Measurements from ENCODE around the gene PDIA3. TPM values are rescaled to one million over a fixed set of nuclear protein-coding genes. Genes with fewer than 3 reads are reported as not detected.
"Not testable (repeated sequence)": the region's sequence is repeated elsewhere in the genome, so short reads cannot be mapped to it uniquely, and the experiment has no call there.

The PDIA3 gene
- 47.5 TPM for total RNA-seq

GRCh38 chr15:43746245-43746902 lies at the start of gene PDIA3:
Gene PDIA3 (plus strand): TSS chr15:43746438. CDS start chr15:43746540, 102 bp downstream.
- not testable (repeated sequence) for H3K4me1 ChIP-seq (ENCODE audit: control insufficient read depth in 3 of 3, insufficient read depth in 3 of 3, low read length in 3 of 3)

GRCh38 chr15:43702174-43702573 lies 44.1 kb upstream of the PDIA3 start:
- Histone ChIP-seq H3K36me3 (ENCODE audit: control insufficient read depth in 3 of 3, insufficient read depth in 3 of 3, low read length in 3 of 3) (no peaks in the 10 kb centered on the region), H3K9ac (ENCODE audit: low read depth in 1 of 3, low read length in 3 of 3) (no peak overlapping the region), H3K9me3 (ENCODE audit: control insufficient read depth in 3 of 3, low read length in 3 of 3) (no peaks in the 10 kb centered on the region), H3K4me3 (ENCODE audit: low read length in 3 of 3) (no peak overlapping the region), H3K4me1 (ENCODE audit: control insufficient read depth in 3 of 3, insufficient read depth in 3 of 3, low read length in 3 of 3) (no peaks in the 10 kb centered on the region), H3K27me3 (ENCODE audit: control insufficient read depth in 3 of 3, insufficient read depth in 3 of 3, low read length in 3 of 3) (peaks cover 3 to 5% (median 4%) of the 10 kb centered on the region in 3 donors), H3K27ac (ENCODE audit: low read depth, low read length) (no peak overlapping the region)

More at GRCh38 chr15:43746245-43746902, at the start of gene PDIA3:
- H3K36me3 ChIP-seq (ENCODE audit: control insufficient read depth in 3 of 3, insufficient read depth in 3 of 3, low read length in 3 of 3); H3K9me3 ChIP-seq (ENCODE audit: control insufficient read depth in 3 of 3, low read length in 3 of 3); H3K27me3 ChIP-seq (ENCODE audit: control insufficient read depth in 3 of 3, insufficient read depth in 3 of 3, low read length in 3 of 3): not testable (repeated sequence)
- Histone ChIP-seq H3K4me3 (ENCODE audit: low read length in 3 of 3) (peak within 1 kb of the TSS; percentile 78 to 83 (median 81)), H3K9ac (ENCODE audit: low read depth in 1 of 3, low read length in 3 of 3) (peak within 1 kb of the TSS; percentile 75 to 86 (median 81)), H3K27ac (ENCODE audit: low read depth, low read length) (peak within 1 kb of the TSS; percentile 88)

GRCh38 chr15:43702701-43703424 lies 43.4 kb upstream of the PDIA3 start:
- Histone ChIP-seq H3K4me1 (ENCODE audit: control insufficient read depth in 3 of 3, insufficient read depth in 3 of 3, low read length in 3 of 3) (no peaks in the 10 kb centered on the region), H3K4me3 (ENCODE audit: low read length in 3 of 3) (no peak overlapping the region), H3K27me3 (ENCODE audit: control insufficient read depth in 3 of 3, insufficient read depth in 3 of 3, low read length in 3 of 3) (peaks cover 0 to 5% (median 4%) of the 10 kb centered on the region in 3 donors), H3K27ac (ENCODE audit: low read depth, low read length) (no peak overlapping the region), H3K9me3 (ENCODE audit: control insufficient read depth in 3 of 3, low read length in 3 of 3) (no peaks in the 10 kb centered on the region), H3K36me3 (ENCODE audit: control insufficient read depth in 3 of 3, insufficient read depth in 3 of 3, low read length in 3 of 3) (no peaks in the 10 kb centered on the region), H3K9ac (ENCODE audit: low read depth in 1 of 3, low read length in 3 of 3) (no peak overlapping the region)

- not testable (repeated sequence) for H3K4me3 ChIP-seq (ENCODE audit: low read length in 3 of 3); H3K27me3 ChIP-seq (ENCODE audit: control insufficient read depth in 3 of 3, insufficient read depth in 3 of 3, low read length in 3 of 3); H3K4me1 ChIP-seq (ENCODE audit: control insufficient read depth in 3 of 3, insufficient read depth in 3 of 3, low read length in 3 of 3); H3K9ac ChIP-seq (ENCODE audit: low read depth in 1 of 3, low read length in 3 of 3); H3K27ac ChIP-seq (ENCODE audit: low read depth, low read length); H3K36me3 ChIP-seq (ENCODE audit: control insufficient read depth in 3 of 3, insufficient read depth in 3 of 3, low read length in 3 of 3); H3K9me3 ChIP-seq (ENCODE audit: control insufficient read depth in 3 of 3, low read length in 3 of 3)
Measured at GRCh38 chr15:43710431-43711131, 35.7 kb upstream of the PDIA3 start.

GRCh38 chr15:43723151-43723550 lies 23.1 kb upstream of the PDIA3 start:
- H3K36me3 ChIP-seq (ENCODE audit: control insufficient read depth in 3 of 3, insufficient read depth in 3 of 3, low read length in 3 of 3), result no peaks in the 10 kb centered on the region
- no peak overlapping the region for H3K27ac ChIP-seq (ENCODE audit: low read depth, low read length)
- no peaks in the 10 kb centered on the region for H3K4me1 ChIP-seq (ENCODE audit: control insufficient read depth in 3 of 3, insufficient read depth in 3 of 3, low read length in 3 of 3)
- H3K9me3 ChIP-seq (ENCODE audit: control insufficient read depth in 3 of 3, low read length in 3 of 3), result no peaks in the 10 kb centered on the region
- no peak overlapping the region for H3K9ac ChIP-seq (ENCODE audit: low read depth in 1 of 3, low read length in 3 of 3)
- H3K27me3 ChIP-seq (ENCODE audit: control insufficient read depth in 3 of 3, insufficient read depth in 3 of 3, low read length in 3 of 3), result no peaks in the 10 kb centered on the region
- H3K4me3 ChIP-seq (ENCODE audit: low read length in 3 of 3), result no peak overlapping the region

GRCh38 chr15:43726306-43726705 lies 19.9 kb upstream of the PDIA3 start:
- not testable (repeated sequence) for H3K27ac ChIP-seq (ENCODE audit: low read depth, low read length); H3K36me3 ChIP-seq (ENCODE audit: control insufficient read depth in 3 of 3, insufficient read depth in 3 of 3, low read length in 3 of 3); H3K27me3 ChIP-seq (ENCODE audit: control insufficient read depth in 3 of 3, insufficient read depth in 3 of 3, low read length in 3 of 3); H3K9me3 ChIP-seq (ENCODE audit: control insufficient read depth in 3 of 3, low read length in 3 of 3); H3K4me1 ChIP-seq (ENCODE audit: control insufficient read depth in 3 of 3, insufficient read depth in 3 of 3, low read length in 3 of 3); H3K9ac ChIP-seq (ENCODE audit: low read depth in 1 of 3, low read length in 3 of 3); H3K4me3 ChIP-seq (ENCODE audit: low read length in 3 of 3)

- H3K9me3 ChIP-seq (ENCODE audit: control insufficient read depth in 3 of 3, low read length in 3 of 3); H3K4me3 ChIP-seq (ENCODE audit: low read length in 3 of 3); H3K36me3 ChIP-seq (ENCODE audit: control insufficient read depth in 3 of 3, insufficient read depth in 3 of 3, low read length in 3 of 3); H3K4me1 ChIP-seq (ENCODE audit: control insufficient read depth in 3 of 3, insufficient read depth in 3 of 3, low read length in 3 of 3); H3K9ac ChIP-seq (ENCODE audit: low read depth in 1 of 3, low read length in 3 of 3); H3K27me3 ChIP-seq (ENCODE audit: control insufficient read depth in 3 of 3, insufficient read depth in 3 of 3, low read length in 3 of 3); H3K27ac ChIP-seq (ENCODE audit: low read depth, low read length): not testable (repeated sequence)
Measured at GRCh38 chr15:43728053-43728725, 18.0 kb upstream of the PDIA3 start.

GRCh38 chr15:43735416-43735815 lies 10.8 kb upstream of the PDIA3 start:
- no peak overlapping the region for H3K9ac ChIP-seq (ENCODE audit: low read depth in 1 of 3, low read length in 3 of 3)
- H3K9me3 ChIP-seq (ENCODE audit: control insufficient read depth in 3 of 3, low read length in 3 of 3), result no peaks in the 10 kb centered on the region
- H3K27me3 ChIP-seq (ENCODE audit: control insufficient read depth in 3 of 3, insufficient read depth in 3 of 3, low read length in 3 of 3), result no peaks in the 10 kb centered on the region
- H3K36me3 ChIP-seq (ENCODE audit: control insufficient read depth in 3 of 3, insufficient read depth in 3 of 3, low read length in 3 of 3), result no peaks in the 10 kb centered on the region
- H3K4me1 ChIP-seq (ENCODE audit: control insufficient read depth in 3 of 3, insufficient read depth in 3 of 3, low read length in 3 of 3), result no peaks in the 10 kb centered on the region
- no peak overlapping the region for H3K4me3 ChIP-seq (ENCODE audit: low read length in 3 of 3)
- H3K27ac ChIP-seq (ENCODE audit: low read depth, low read length), result no peak overlapping the region

- Histone ChIP-seq H3K27ac (ENCODE audit: low read depth, low read length) (peak overlapping the region; percentile 88), H3K9ac (ENCODE audit: low read depth in 1 of 3, low read length in 3 of 3) (peak overlapping the region; percentile 75 to 86 (median 81)), H3K4me3 (ENCODE audit: low read length in 3 of 3) (peak overlapping the region; percentile 78 to 83 (median 81))
- not testable (repeated sequence) for H3K4me1 ChIP-seq (ENCODE audit: control insufficient read depth in 3 of 3, insufficient read depth in 3 of 3, low read length in 3 of 3); H3K36me3 ChIP-seq (ENCODE audit: control insufficient read depth in 3 of 3, insufficient read depth in 3 of 3, low read length in 3 of 3); H3K9me3 ChIP-seq (ENCODE audit: control insufficient read depth in 3 of 3, low read length in 3 of 3); H3K27me3 ChIP-seq (ENCODE audit: control insufficient read depth in 3 of 3, insufficient read depth in 3 of 3, low read length in 3 of 3)
Measured at GRCh38 chr15:43746903-43747309, 668 bp downstream of the PDIA3 start.
